SK-N-SH treated with all-trans-retinoic acid at 6 μM for 48 hours (cell line): ENCODE measurements around the gene GSTA2.
"Not testable (repeated sequence)": the region's sequence is repeated elsewhere in the genome, so short reads cannot be mapped to it uniquely, and the experiment has no call there.

Source experiments
- ATAC-seq: fragments of 200-7000 bp; cut with Tn5 transposase; 3 replicates; pipeline ENCODE4 v1.9.1; 2020; ENCODE audit warnings: mild to moderate bottlenecking, moderate library complexity
- ARNTL ChIP-seq: fragments of 450-650 bp; formaldehyde crosslinking; IDR thresholded peaks from 2 replicates; pipeline ENCODE4 v1.5.0; 2020; ENCODE audit warnings: low read depth, mild to moderate bottlenecking, moderate library complexity, borderline replicate concordance
- BACH2 ChIP-seq: fragments of 250-450 bp; sonication (Bioruptor Pico); IDR thresholded peaks from 2 replicates; pipeline ENCODE4 v1.9.0; 2021; ENCODE audit warnings: mild to moderate bottlenecking, borderline replicate concordance
- CSDC2 ChIP-seq: fragments of 250-450 bp; sonication (Bioruptor Pico); IDR thresholded peaks from 2 replicates; pipeline ENCODE4 v1.5.0; 2020; ENCODE audit warnings: mild to moderate bottlenecking, moderate library complexity
- ESRRG ChIP-seq: fragments of 250-450 bp; sonication (Bioruptor Pico); IDR thresholded peaks from 2 replicates; pipeline ENCODE4 v1.6.1; 2021; ENCODE audit warnings: mild to moderate bottlenecking
- GLIS3 ChIP-seq: fragments of 250-450 bp; sonication (Bioruptor Pico); IDR thresholded peaks from 2 replicates; pipeline ENCODE4 v1.5.0; 2020; ENCODE audit warnings: mild to moderate bottlenecking, moderate library complexity
- OSR1 ChIP-seq: fragments of 250-450 bp; sonication (Bioruptor Pico); IDR thresholded peaks from 2 replicates; pipeline ENCODE4 v1.8.0; 2022; ENCODE audit warnings: moderate library complexity, mild to moderate bottlenecking, inconsistent platforms
- PPARA ChIP-seq: fragments of 250-450 bp; sonication (Bioruptor Pico); IDR thresholded peaks from 2 replicates; pipeline ENCODE4 v1.5.0; 2020; ENCODE audit warnings: mild to moderate bottlenecking, borderline replicate concordance
- RARB ChIP-seq: fragments of 250-450 bp; sonication (Bioruptor Pico); IDR thresholded peaks from 2 replicates; pipeline ENCODE4 v1.8.0; 2021; ENCODE audit warnings: mild to moderate bottlenecking, moderate library complexity
- SNAI2 ChIP-seq: fragments of 250-450 bp; sonication (Bioruptor Pico); IDR thresholded peaks from 2 replicates; pipeline ENCODE4 v1.5.0; 2020; ENCODE audit warnings: mild to moderate bottlenecking, moderate library complexity
- TOX ChIP-seq: fragments of 250-450 bp; sonication (Bioruptor Pico); IDR thresholded peaks from 2 replicates; pipeline ENCODE4 v1.8.0; 2021; ENCODE audit warnings: mild to moderate bottlenecking, moderate library complexity, borderline replicate concordance
- ZC3H10 ChIP-seq: fragments of 250-450 bp; sonication (Bioruptor Pico); IDR thresholded peaks from 2 replicates; pipeline ENCODE4 v1.5.1; 2021; ENCODE audit warnings: mild to moderate bottlenecking, moderate library complexity
- ZFP3 ChIP-seq: fragments of 250-450 bp; sonication (Bioruptor Pico); IDR thresholded peaks from 2 replicates; pipeline ENCODE4 v1.5.0; 2020; ENCODE audit warnings: mild to moderate bottlenecking, moderate library complexity
- ZFP30 ChIP-seq: fragments of 450-650 bp; formaldehyde crosslinking; IDR thresholded peaks from 2 replicates; pipeline ENCODE4 v1.5.0; 2022; ENCODE audit warnings: mild to moderate bottlenecking, moderate library complexity
- ZNF565 ChIP-seq: fragments of 450-650 bp; formaldehyde crosslinking; conservative IDR thresholded peaks from 2 replicates; pipeline ENCODE4 v1.5.0; 2020; ENCODE audit warnings: low read depth, mild to moderate bottlenecking, moderate library complexity
- ZNF70 ChIP-seq: fragments of 450-650 bp; formaldehyde crosslinking; IDR thresholded peaks from 2 replicates; pipeline ENCODE4 v1.5.0; 2020; ENCODE audit warnings: mild to moderate bottlenecking, moderate library complexity
- ZNF8 ChIP-seq: fragments of 450-650 bp; formaldehyde crosslinking; IDR thresholded peaks from 2 replicates; pipeline ENCODE4 v1.5.0; 2020; ENCODE audit warnings: mild to moderate bottlenecking, moderate library complexity
- TF ChIP-seq, protein P1 (sequence below): fragments of 250-450 bp; sonication (Bioruptor Pico); IDR thresholded peaks from 2 replicates; pipeline ENCODE4 v1.5.1; 2020; ENCODE audit warnings: low read depth, mild to moderate bottlenecking, moderate library complexity
- TF ChIP-seq, protein P2 (sequence below): fragments of 250-450 bp; sonication (Bioruptor Pico); IDR thresholded peaks from 2 replicates; pipeline ENCODE4 v1.5.0; 2020; ENCODE audit warnings: mild to moderate bottlenecking, moderate library complexity
- TF ChIP-seq, protein P3 (sequence below): fragments of 250-450 bp; sonication (Bioruptor Pico); IDR thresholded peaks from 2 replicates; pipeline ENCODE4 v1.8.0; 2021; ENCODE audit warnings: low read depth, mild to moderate bottlenecking, moderate library complexity, borderline replicate concordance
- TF ChIP-seq, protein P4 (sequence below): fragments of 250-450 bp; sonication (Bioruptor Pico); IDR thresholded peaks from 2 replicates; pipeline ENCODE4 v1.5.1; 2021; ENCODE audit warnings: mild to moderate bottlenecking, moderate library complexity
- TF ChIP-seq, protein P5 (sequence below): fragments of 250-450 bp; sonication (Bioruptor Pico); IDR thresholded peaks from 2 replicates; pipeline ENCODE4 v1.8.0; 2020; ENCODE audit warnings: mild to moderate bottlenecking, moderate library complexity, borderline replicate concordance

The GSTA2 gene

DNA sequence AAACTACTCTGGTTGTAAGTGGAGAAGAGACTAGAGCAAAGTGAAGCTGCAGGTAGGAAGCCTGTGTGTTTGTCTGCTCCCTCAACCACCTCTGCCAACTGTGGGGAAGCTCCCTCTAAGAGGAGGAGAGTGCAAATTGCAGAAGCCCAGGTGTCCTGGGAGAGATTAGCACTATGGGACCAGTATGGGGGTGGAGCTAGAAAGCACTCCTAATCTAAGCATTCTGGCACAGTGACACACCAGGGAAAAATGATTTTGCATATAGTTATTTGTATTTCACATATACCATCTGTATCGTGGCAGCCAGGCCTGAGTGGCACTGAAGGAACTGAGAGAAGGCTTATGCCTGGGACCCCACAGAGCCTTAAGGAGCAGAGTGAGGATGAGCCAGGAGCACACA, 27.6 kb upstream of the GSTA2 start:
- TF ChIP-seq ESRRG (CRISPR knock-in tag) = no peak
- no peak for TF ChIP-seq BACH2 (CRISPR knock-in tag)
- TF ChIP-seq ZFP30 = no peak
- TF ChIP-seq, protein P1, sequence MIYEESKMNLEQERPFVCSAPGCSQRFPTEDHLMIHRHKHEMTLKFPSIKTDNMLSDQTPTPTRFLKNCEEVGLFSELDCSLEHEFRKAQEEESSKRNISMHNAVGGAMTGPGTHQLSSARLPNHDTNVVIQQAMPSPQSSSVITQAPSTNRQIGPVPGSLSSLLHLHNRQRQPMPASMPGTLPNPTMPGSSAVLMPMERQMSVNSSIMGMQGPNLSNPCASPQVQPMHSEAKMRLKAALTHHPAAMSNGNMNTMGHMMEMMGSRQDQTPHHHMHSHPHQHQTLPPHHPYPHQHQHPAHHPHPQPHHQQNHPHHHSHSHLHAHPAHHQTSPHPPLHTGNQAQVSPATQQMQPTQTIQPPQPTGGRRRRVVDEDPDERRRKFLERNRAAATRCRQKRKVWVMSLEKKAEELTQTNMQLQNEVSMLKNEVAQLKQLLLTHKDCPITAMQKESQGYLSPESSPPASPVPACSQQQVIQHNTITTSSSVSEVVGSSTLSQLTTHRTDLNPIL (CRISPR knock-in tag) = no peak
- TF ChIP-seq OSR1 (CRISPR knock-in tag) = no peak
- no peak for TF ChIP-seq ZNF8 (CRISPR knock-in tag)
- no peak for TF ChIP-seq CSDC2
- TF ChIP-seq, protein P2, sequence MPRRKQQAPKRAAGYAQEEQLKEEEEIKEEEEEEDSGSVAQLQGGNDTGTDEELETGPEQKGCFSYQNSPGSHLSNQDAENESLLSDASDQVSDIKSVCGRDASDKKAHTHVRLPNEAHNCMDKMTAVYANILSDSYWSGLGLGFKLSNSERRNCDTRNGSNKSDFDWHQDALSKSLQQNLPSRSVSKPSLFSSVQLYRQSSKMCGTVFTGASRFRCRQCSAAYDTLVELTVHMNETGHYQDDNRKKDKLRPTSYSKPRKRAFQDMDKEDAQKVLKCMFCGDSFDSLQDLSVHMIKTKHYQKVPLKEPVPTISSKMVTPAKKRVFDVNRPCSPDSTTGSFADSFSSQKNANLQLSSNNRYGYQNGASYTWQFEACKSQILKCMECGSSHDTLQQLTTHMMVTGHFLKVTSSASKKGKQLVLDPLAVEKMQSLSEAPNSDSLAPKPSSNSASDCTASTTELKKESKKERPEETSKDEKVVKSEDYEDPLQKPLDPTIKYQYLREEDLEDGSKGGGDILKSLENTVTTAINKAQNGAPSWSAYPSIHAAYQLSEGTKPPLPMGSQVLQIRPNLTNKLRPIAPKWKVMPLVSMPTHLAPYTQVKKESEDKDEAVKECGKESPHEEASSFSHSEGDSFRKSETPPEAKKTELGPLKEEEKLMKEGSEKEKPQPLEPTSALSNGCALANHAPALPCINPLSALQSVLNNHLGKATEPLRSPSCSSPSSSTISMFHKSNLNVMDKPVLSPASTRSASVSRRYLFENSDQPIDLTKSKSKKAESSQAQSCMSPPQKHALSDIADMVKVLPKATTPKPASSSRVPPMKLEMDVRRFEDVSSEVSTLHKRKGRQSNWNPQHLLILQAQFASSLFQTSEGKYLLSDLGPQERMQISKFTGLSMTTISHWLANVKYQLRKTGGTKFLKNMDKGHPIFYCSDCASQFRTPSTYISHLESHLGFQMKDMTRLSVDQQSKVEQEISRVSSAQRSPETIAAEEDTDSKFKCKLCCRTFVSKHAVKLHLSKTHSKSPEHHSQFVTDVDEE (CRISPR knock-in tag) = no peak
- TF ChIP-seq, protein P3, sequence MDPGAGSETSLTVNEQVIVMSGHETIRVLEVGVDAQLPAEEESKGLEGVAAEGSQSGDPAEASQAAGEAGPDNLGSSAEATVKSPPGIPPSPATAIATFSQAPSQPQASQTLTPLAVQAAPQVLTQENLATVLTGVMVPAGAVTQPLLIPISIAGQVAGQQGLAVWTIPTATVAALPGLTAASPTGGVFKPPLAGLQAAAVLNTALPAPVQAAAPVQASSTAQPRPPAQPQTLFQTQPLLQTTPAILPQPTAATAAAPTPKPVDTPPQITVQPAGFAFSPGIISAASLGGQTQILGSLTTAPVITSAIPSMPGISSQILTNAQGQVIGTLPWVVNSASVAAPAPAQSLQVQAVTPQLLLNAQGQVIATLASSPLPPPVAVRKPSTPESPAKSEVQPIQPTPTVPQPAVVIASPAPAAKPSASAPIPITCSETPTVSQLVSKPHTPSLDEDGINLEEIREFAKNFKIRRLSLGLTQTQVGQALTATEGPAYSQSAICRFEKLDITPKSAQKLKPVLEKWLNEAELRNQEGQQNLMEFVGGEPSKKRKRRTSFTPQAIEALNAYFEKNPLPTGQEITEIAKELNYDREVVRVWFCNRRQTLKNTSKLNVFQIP (CRISPR knock-in tag) = no peak
- TF ChIP-seq ARNTL = no peak
- TF ChIP-seq PPARA (CRISPR knock-in tag) = no peak
- TF ChIP-seq SNAI2 (CRISPR knock-in tag) = no peak
- no peak for TF ChIP-seq GLIS3
- TF ChIP-seq ZFP3 (CRISPR knock-in tag) = no peak
- TF ChIP-seq ZNF70 (CRISPR knock-in tag) = no peak
- no peak for TF ChIP-seq RARB
- TF ChIP-seq ZNF565 (CRISPR knock-in tag) = no peak
- TF ChIP-seq, protein P4, sequence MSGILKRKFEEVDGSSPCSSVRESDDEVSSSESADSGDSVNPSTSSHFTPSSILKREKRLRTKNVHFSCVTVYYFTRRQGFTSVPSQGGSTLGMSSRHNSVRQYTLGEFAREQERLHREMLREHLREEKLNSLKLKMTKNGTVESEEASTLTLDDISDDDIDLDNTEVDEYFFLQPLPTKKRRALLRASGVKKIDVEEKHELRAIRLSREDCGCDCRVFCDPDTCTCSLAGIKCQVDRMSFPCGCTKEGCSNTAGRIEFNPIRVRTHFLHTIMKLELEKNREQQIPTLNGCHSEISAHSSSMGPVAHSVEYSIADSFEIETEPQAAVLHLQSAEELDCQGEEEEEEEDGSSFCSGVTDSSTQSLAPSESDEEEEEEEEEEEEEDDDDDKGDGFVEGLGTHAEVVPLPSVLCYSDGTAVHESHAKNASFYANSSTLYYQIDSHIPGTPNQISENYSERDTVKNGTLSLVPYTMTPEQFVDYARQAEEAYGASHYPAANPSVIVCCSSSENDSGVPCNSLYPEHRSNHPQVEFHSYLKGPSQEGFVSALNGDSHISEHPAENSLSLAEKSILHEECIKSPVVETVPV = no peak
- TF ChIP-seq TOX = no peak
- TF ChIP-seq, protein P5, sequence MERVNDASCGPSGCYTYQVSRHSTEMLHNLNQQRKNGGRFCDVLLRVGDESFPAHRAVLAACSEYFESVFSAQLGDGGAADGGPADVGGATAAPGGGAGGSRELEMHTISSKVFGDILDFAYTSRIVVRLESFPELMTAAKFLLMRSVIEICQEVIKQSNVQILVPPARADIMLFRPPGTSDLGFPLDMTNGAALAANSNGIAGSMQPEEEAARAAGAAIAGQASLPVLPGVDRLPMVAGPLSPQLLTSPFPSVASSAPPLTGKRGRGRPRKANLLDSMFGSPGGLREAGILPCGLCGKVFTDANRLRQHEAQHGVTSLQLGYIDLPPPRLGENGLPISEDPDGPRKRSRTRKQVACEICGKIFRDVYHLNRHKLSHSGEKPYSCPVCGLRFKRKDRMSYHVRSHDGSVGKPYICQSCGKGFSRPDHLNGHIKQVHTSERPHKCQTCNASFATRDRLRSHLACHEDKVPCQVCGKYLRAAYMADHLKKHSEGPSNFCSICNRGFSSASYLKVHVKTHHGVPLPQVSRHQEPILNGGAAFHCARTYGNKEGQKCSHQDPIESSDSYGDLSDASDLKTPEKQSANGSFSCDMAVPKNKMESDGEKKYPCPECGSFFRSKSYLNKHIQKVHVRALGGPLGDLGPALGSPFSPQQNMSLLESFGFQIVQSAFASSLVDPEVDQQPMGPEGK = no peak
- no peak for ATAC-seq

DNA sequence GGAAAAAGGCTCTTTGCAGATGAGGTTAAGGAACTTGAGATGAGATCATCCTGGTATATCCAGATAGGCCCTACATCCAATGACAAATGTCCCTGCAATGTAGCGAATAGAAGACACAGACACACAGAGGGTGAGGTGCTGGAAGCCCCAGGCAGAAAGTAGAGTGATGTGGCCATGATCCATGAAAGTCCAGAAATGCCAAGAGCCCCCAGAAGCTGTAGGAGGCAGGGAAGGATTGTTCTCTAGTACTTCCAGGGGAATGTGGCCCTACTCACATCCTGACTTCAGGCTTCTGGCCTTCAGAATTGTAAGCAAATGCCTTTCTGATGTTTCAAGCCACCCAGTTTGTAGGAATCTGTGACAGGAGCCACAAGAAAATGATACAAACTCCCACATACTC, 26.4 kb upstream of the GSTA2 start:
- not testable (repeated sequence) for ATAC-seq

DNA sequence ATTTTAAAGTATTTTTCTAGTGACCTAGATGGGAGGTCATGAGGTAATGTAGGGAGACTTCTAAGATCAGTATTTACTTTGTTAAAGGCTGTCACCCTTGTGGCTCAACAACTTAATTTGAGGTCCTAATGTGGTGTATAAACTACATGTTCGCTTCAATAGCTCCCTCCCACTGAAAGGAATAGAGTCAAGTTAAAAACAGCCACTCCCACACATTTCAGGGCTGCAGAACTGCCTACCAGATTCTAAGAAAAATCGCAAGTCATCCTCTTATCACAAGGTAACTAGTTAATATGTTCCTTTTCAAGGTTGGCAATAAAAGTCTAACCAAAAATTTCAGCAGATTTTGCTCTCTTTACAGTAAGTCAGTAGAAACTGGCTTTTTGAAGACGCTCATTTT, 25.2 kb upstream of the GSTA2 start:
- ATAC-seq = no peak

More for the DNA sequence above, 25.2 kb upstream of the GSTA2 start:
- TF ChIP-seq, protein P5 = no peak
- TF ChIP-seq SNAI2 (CRISPR knock-in tag) (no peak), GLIS3 (no peak), CSDC2 (no peak), ZNF70 (CRISPR knock-in tag) (no peak), ZC3H10 (CRISPR knock-in tag) (no peak), ZFP3 (CRISPR knock-in tag) (no peak), TOX (no peak), ZFP30 (no peak), BACH2 (CRISPR knock-in tag) (no peak), OSR1 (CRISPR knock-in tag) (no peak), ZNF565 (CRISPR knock-in tag) (no peak)
